ENCODE measurements around the gene PPP1R26.

GRCh38 chr9:135487281-135488012 is 7.9 kb downstream of the PPP1R26 start:
- TF ChIP-seq REST (IDR thresholded peaks at IDR 0.05; ENCODE audit: insufficient read depth in 1 of 2, low read depth in 2 of 2, low read length in 2 of 2), result no peak
- TF ChIP-seq POLR2AphosphoS5 (IDR thresholded peaks at IDR 0.05; ENCODE audit: low read depth, low read length), result no peak
- no peak for TF ChIP-seq FOXP2 (optimal IDR thresholded peaks at IDR 0.05; ENCODE audit: borderline replicate concordance, extremely low read depth, extremely low read length, insufficient read depth)
- no peak for TF ChIP-seq TAF1 (IDR thresholded peaks at IDR 0.05; ENCODE audit: borderline replicate concordance, insufficient read depth, low read length)
